ENCODE measurements around the gene ARID1B.

Gene ARID1B

DNA sequence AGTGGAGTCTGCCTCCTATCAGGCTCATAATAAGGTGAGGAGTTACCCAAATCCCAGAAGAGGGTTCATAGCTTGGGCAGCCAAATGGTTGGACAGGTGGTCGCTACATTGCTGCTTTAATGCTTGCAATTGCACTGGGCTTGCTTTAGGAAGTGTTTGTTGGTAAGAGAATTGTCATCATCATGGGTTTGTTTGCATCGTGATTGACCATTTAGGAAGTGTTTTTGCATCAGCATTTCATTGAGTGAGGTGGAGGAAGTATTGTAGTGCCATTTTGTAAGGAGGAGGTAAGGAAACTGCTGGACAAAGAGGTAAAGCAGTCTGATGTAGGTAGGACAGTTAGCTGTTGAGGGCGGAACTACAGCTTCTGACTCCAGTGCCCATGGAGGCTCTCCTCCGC is 101.5 kb downstream of the ARID1B start:
- POLR2A ChIA-PET: no interaction called here
- no peaks in the 10 kb centered on the region for H3K9me3 ChIP-seq (ENCODE audit: control insufficient read depth, insufficient read depth, low read depth, low read length)
- no peak for TF ChIP-seq SALL2 (tag by site-specific recombination; IDR thresholded peaks at IDR 0.05; ENCODE audit: borderline replicate concordance)
- no peak for TF ChIP-seq TSHZ1 (tag by site-specific recombination; IDR thresholded peaks at IDR 0.05; ENCODE audit: borderline replicate concordance)
- TF ChIP-seq ZNF610 (tag by site-specific recombination; IDR thresholded peaks at IDR 0.05; ENCODE audit: borderline replicate concordance): no peak
- no peak for TF ChIP-seq ZNF426 (tag by site-specific recombination; IDR thresholded peaks at IDR 0.05)
- TF ChIP-seq ZNF624 (tag by site-specific recombination; IDR thresholded peaks at IDR 0.05): no peak
- TF ChIP-seq ZNF529 (tag by site-specific recombination; IDR thresholded peaks at IDR 0.05; ENCODE audit: insufficient replicate concordance): no peak
- TF ChIP-seq ZNF449 (tag by site-specific recombination; IDR thresholded peaks at IDR 0.05): no peak
- TF ChIP-seq ZNF169 (tag by site-specific recombination; IDR thresholded peaks at IDR 0.05): no peak
- no peak for TF ChIP-seq SP7 (tag by site-specific recombination; IDR thresholded peaks at IDR 0.05)
- no peak for TF ChIP-seq ZSCAN4 (tag by site-specific recombination; IDR thresholded peaks at IDR 0.05)
- TF ChIP-seq ZNF214 (tag by site-specific recombination; IDR thresholded peaks at IDR 0.05; ENCODE audit: borderline replicate concordance): no peak
- TF ChIP-seq, protein P1, sequence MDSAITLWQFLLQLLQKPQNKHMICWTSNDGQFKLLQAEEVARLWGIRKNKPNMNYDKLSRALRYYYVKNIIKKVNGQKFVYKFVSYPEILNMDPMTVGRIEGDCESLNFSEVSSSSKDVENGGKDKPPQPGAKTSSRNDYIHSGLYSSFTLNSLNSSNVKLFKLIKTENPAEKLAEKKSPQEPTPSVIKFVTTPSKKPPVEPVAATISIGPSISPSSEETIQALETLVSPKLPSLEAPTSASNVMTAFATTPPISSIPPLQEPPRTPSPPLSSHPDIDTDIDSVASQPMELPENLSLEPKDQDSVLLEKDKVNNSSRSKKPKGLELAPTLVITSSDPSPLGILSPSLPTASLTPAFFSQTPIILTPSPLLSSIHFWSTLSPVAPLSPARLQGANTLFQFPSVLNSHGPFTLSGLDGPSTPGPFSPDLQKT (IDR thresholded peaks at IDR 0.05; ENCODE audit: borderline replicate concordance, low read depth, low read length): no peak
- no peak for TF ChIP-seq ZNF391 (tag by site-specific recombination; IDR thresholded peaks at IDR 0.05; ENCODE audit: borderline replicate concordance, low read depth)
- TF ChIP-seq ZNF394 (tag by site-specific recombination; IDR thresholded peaks at IDR 0.05; ENCODE audit: borderline replicate concordance): no peak
- no peak for TF ChIP-seq ZFP41 (tag by site-specific recombination; IDR thresholded peaks at IDR 0.05; ENCODE audit: borderline replicate concordance)
- H3K4me1 ChIP-seq (ENCODE audit: control insufficient read depth, insufficient read depth, low read length): no peaks in the 10 kb centered on the region
- H3K4me3 ChIP-seq (ENCODE audit: low read depth, low read length): no peak overlapping the region
- H3K27ac ChIP-seq (ENCODE audit: extremely low read depth, low read depth, low read length): no peak overlapping the region
- no peaks in the 10 kb centered on the region for H3K36me3 ChIP-seq (ENCODE audit: control insufficient read depth in 2 of 2, insufficient read depth in 1 of 2, low read length in 2 of 2)
- CTCF ChIA-PET: no interaction called here

DNA sequence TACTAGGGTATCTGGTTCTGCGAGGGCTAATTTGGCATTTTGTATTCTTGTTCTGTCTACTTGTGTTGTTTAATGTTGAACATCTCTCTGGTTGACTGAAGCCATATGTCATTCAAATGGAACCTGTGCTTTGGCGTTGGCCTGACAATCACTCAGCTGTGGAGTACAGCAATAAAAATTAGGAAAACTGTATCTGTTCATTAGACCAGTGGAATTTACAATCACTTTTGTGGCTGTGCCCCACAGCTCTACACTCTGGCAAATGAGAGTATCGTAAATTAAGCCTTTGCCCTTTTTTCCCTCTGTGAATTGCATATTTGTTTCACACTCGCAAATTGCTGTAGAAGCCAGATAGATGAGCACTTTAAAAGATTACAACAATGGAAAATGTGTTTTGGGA is 102.0 kb downstream of the ARID1B start:
- POLR2A ChIA-PET: no interaction called here
- Histone ChIP-seq H3K4me1 (ENCODE audit: control insufficient read depth, insufficient read depth, low read length) (no peaks in the 10 kb centered on the region), H3K9me3 (ENCODE audit: control insufficient read depth, insufficient read depth, low read depth, low read length) (no peaks in the 10 kb centered on the region), H3K27ac (ENCODE audit: extremely low read depth, low read depth, low read length) (no peak overlapping the region), H3K36me3 (ENCODE audit: control insufficient read depth in 2 of 2, insufficient read depth in 1 of 2, low read length in 2 of 2) (no peaks in the 10 kb centered on the region), H3K4me3 (ENCODE audit: low read depth, low read length) (no peak overlapping the region)
- CTCF ChIA-PET: interaction anchor here (0.6 to 0.7 kb wide), 2 partner anchors 75 to 109 kb away, joined by 4 read pairs; no protein-coding TSS in a partner anchor
- TF ChIP-seq, protein P2, sequence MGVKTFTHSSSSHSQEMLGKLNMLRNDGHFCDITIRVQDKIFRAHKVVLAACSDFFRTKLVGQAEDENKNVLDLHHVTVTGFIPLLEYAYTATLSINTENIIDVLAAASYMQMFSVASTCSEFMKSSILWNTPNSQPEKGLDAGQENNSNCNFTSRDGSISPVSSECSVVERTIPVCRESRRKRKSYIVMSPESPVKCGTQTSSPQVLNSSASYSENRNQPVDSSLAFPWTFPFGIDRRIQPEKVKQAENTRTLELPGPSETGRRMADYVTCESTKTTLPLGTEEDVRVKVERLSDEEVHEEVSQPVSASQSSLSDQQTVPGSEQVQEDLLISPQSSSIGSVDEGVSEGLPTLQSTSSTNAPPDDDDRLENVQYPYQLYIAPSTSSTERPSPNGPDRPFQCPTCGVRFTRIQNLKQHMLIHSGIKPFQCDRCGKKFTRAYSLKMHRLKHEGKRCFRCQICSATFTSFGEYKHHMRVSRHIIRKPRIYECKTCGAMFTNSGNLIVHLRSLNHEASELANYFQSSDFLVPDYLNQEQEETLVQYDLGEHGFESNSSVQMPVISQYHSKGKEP (tag by site-specific recombination; IDR thresholded peaks at IDR 0.05): no peak
- TF ChIP-seq PRDM6 (tag by site-specific recombination; IDR thresholded peaks at IDR 0.05): peak; percentile 84
- peak; percentile 50 for TF ChIP-seq FEZF1 (tag by site-specific recombination; IDR thresholded peaks at IDR 0.05)

Measured in HEK293 (cell line).